Muscle of arm (tissue), 12 donors: ENCODE data around the gene PLPPR4. TPM values are rescaled to one million over a fixed set of nuclear protein-coding genes. Genes with fewer than 3 reads are reported as not detected.
A peak's percentile ranks its signal among the peaks of the same experiment; 100 is the strongest.

Experiments used
- DNase-seq: peaks from one replicate; pipeline ENCODE4 v3.0.0-alpha.2; 2013
- polyA plus RNA-seq, 12 donors: library from polyadenylated mRNA; unstranded; fragments of 120-200 nt; gene quantifications; one replicate each; pipeline ENCODE4 v1.2.1, GENCODE V29; 2013; ENCODE audit not compliant: insufficient read length in 12 of 12

PLPPR4 gene
- polyA plus RNA-seq, 12 donors = 6.8 to 12.7 (median 9.1) TPM; not detected in 1

DNA sequence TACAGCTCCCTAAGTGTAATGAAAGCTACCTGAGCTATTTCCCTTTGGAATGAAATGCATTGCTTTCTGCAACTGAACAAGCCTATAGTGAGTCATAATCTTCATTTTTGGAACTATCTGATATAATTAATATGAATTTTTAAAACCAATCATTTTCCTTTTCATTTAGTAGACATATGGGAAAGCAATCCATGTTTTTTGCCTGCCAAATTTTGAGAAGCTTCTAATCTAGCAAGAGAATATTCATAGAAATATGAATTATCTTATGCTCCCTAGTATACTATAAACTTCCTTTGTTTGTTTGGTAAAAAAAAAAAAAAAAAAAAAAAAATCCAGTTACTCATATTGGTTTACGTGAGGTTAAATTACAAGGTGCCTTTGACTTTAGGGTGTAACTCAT is 68.3 kb downstream of the PLPPR4 start:
- DNase-seq = no peak

GRCh38 chr1:99334991-99335390 is 70.7 kb downstream of the PLPPR4 start:
- DNase-seq = no peak

DNA sequence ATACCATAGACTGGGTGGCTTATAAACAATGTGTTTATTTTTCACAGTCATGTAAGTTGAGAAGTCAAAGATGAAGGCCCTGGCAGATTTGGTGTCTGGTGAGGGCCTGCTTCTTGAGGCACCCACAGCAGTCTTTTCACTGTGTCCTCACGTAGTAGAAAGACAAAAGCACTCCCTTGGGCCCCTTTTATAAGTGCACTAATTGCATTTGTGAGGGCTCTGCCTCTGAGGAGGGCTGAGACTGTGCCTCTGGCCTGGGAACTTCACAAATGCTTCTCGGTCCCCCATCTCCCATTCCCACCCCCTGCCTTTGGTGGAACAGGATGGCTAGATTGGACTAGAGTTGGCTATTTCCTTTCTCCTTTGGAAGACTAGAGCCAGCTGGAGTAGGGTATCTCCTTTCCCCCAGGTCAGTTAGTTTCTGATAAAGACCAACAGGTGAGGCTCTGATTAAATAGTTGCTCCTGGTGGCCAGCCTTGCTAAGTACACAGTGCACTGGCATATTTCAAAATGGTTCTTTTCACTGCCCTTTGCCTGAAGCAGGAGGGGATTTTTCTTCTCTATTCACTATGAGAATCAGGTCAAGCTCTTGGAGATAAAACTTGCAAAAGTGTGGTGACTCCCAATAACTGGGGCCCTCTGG is 82.9 kb downstream of the PLPPR4 start:
- DNase-seq = no peak

DNA sequence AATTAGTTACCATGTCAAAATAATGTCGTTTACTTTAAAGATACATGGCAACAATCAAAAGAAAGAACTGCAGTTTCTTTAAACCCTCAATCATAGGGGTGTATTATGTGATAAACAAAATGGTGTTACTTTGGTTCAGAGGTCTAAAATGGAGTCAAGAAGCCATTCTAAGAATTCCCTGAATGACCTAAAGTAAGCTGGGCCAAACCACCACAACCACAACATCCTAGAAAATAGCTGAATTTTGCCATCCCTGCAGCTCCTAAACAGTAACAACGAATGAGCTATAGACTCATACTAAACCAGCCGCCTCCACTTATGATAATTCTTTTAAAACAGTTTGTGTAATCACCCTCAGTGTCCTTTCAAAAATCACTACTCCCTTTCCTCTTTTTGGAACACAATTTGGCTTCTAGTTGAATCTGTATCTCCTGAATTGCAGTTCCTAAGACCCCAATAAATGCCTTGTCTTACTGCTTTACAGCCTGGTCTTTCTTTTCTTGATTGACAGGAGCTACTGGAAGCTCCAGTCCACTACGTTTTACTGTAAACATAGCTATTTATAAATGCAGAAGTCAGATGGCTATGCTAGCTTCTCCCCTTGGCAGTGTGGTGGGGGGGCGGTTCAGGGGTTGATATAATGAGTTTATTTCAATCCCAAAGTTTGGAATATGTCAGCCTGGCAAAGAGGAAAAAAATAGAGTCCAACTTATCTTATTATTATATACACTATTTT is 84.3 kb downstream of the PLPPR4 start:
- DNase-seq = peak; percentile 14

DNA sequence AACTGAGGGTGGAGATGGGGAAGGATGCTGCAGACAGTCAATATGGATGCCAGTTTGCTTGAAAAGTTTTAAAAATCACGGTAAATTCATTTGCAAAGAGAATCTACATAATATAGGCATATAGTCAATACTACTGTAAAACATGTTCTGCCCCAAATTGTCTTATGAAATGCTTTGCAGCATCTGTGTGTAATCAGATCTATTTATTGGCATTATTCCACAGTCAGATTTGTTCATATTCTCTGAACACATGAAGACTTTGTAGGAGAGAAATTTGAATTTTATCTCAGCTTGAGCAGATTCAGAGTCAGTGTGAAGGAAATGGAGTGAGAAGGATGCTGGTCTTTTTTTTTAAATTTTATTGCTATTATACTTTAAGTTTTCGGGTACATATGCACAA is 88.5 kb downstream of the PLPPR4 start:
- DNase-seq = peak; percentile 35

DNA sequence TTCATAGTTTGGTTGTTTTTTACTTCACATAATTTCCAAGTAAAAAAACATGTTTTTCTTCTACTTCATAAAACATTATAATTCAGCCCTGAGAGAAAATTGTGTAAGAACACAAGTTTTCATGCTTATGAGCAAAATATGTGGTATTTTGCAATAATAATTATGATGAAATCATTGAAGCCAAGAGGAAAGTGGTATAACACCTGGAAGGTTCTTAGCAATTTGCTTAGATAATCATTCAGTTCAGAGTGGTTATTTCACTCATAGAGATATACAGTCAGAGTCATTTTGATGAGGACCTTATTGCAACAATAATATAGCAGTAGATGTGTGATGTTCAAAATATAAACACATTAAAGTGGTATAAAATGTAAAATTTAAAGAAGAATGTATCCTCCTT is 94.5 kb downstream of the PLPPR4 start:
- no peak for DNase-seq
